Measurements from ENCODE around the gene POLD3. TPM values are rescaled to one million over a fixed set of nuclear protein-coding genes. Genes with fewer than 3 reads are reported as not detected.

The POLD3 gene
- total RNA-seq, 1 donor = 12.3 TPM

DNA sequence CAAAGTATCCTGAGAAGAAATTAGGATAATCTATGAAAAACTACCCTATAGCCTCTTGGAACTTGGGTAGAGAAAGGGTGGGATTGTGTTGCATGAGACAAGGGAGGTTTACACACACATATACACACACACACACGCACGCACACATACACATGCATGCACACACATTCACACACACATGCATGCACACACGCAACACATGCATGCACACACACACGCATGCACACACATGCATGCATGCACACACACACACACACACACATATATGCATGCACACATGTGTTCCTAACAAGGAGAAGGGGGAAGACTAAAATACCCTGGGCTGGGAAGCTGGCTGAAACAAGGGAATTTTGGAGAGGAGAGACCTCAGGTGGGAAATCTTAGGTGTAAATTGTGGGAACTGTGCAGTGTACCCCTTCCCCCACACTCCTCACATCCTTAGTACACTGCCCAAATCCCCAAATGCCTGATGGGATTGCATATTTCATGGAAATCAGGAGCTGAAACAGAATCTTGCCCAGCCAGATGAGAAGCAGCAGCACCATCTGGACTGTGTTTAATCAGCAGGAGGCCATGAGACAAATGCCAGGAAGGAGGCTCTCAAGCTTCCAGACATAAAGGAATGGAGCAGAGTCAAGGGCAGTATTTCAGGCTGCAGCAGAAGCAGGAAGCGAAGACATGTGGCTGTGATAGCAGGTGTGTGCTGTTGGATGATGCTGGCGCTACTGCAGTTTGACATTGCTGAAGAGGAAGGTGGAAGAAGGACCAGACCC is 14.6 kb upstream of the POLD3 start:
- Histone ChIP-seq H3K4me1 (ENCODE audit: insufficient read depth, low read length) (no peaks in the 10 kb centered on the region), H3K79me2 (ENCODE audit: insufficient read depth, low read length) (no peaks in the 10 kb centered on the region)

GRCh38 chr11:74579577-74580270 is 12.7 kb upstream of the POLD3 start:
- Histone ChIP-seq H3K36me3 (ENCODE audit: insufficient read depth, low read length) (no peaks in the 10 kb centered on the region), H3K4me3 (ENCODE audit: insufficient read depth, low read length) (no peak overlapping the region), H2AFZ (ENCODE audit: low read length) (no peak overlapping the region), H3K4me2 (ENCODE audit: insufficient read depth, low read length) (no peak overlapping the region), H4K20me1 (ENCODE audit: insufficient read depth, low read length) (no peaks in the 10 kb centered on the region), H3K27ac (ENCODE audit: low read depth, low read length) (no peak overlapping the region), H3K27me3 (ENCODE audit: insufficient read depth, low read length) (no peaks in the 10 kb centered on the region), H3K4me1 (ENCODE audit: insufficient read depth, low read length) (no peaks in the 10 kb centered on the region), H3K79me2 (ENCODE audit: insufficient read depth, low read length) (no peaks in the 10 kb centered on the region), H3K9me3 (ENCODE audit: low read depth, low read length) (no peaks in the 10 kb centered on the region)
- no peak for TF ChIP-seq CTCF (IDR thresholded peaks at IDR 0.05; ENCODE audit: extremely low read depth, low read depth, low read length)
- no peak for DNase-seq (ENCODE audit: insufficient read length, low spot score, missing footprints)

More for the DNA sequence above, 14.6 kb upstream of the POLD3 start:
- no peak for TF ChIP-seq CTCF (IDR thresholded peaks at IDR 0.05; ENCODE audit: extremely low read depth, low read depth, low read length)
- H3K4me3 ChIP-seq (ENCODE audit: insufficient read depth, low read length) = no peak overlapping the region
- H3K36me3 ChIP-seq (ENCODE audit: insufficient read depth, low read length) = no peaks in the 10 kb centered on the region
- H3K27me3 ChIP-seq (ENCODE audit: insufficient read depth, low read length) = no peaks in the 10 kb centered on the region
- no peak for DNase-seq (ENCODE audit: insufficient read length, low spot score, missing footprints)
- H4K20me1 ChIP-seq (ENCODE audit: insufficient read depth, low read length) = no peaks in the 10 kb centered on the region
- H3K27ac ChIP-seq (ENCODE audit: low read depth, low read length) = no peak overlapping the region
- H2AFZ ChIP-seq (ENCODE audit: low read length) = no peak overlapping the region
- H3K9me3 ChIP-seq (ENCODE audit: low read depth, low read length) = no peaks in the 10 kb centered on the region
- no peak overlapping the region for H3K4me2 ChIP-seq (ENCODE audit: insufficient read depth, low read length)

- no peak overlapping the region for H3K27ac ChIP-seq (ENCODE audit: low read depth, low read length)
- no peak overlapping the region for H3K4me3 ChIP-seq (ENCODE audit: insufficient read depth, low read length)
- TF ChIP-seq CTCF (IDR thresholded peaks at IDR 0.05; ENCODE audit: extremely low read depth, low read depth, low read length) = no peak
- H3K4me1 ChIP-seq (ENCODE audit: insufficient read depth, low read length) = no peaks in the 10 kb centered on the region
- H2AFZ ChIP-seq (ENCODE audit: low read length) = no peak overlapping the region
- no peaks in the 10 kb centered on the region for H3K9me3 ChIP-seq (ENCODE audit: low read depth, low read length)
- H4K20me1 ChIP-seq (ENCODE audit: insufficient read depth, low read length) = no peaks in the 10 kb centered on the region
- H3K36me3 ChIP-seq (ENCODE audit: insufficient read depth, low read length) = no peaks in the 10 kb centered on the region
- no peak for DNase-seq (ENCODE audit: insufficient read length, low spot score, missing footprints)
- H3K4me2 ChIP-seq (ENCODE audit: insufficient read depth, low read length) = no peak overlapping the region
- no peaks in the 10 kb centered on the region for H3K27me3 ChIP-seq (ENCODE audit: insufficient read depth, low read length)
- no peaks in the 10 kb centered on the region for H3K79me2 ChIP-seq (ENCODE audit: insufficient read depth, low read length)
These were observed 10.3 kb upstream of the POLD3 start for GRCh38 chr11:74581954-74582547.
